Hematopoietic multipotent progenitor cell treated with erythropoietin and hydrocortisone succinate and interleukin-3 and kit ligand, for 17 days (in vitro differentiated cells): Measurements from ENCODE around the gene ADAMTS4.

Source experiments
- DNase-seq: peaks from one replicate; pipeline ENCODE4 v3.0.0-alpha.2; 2015; ENCODE audit warnings: low spot score

ADAMTS4 gene

DNA sequence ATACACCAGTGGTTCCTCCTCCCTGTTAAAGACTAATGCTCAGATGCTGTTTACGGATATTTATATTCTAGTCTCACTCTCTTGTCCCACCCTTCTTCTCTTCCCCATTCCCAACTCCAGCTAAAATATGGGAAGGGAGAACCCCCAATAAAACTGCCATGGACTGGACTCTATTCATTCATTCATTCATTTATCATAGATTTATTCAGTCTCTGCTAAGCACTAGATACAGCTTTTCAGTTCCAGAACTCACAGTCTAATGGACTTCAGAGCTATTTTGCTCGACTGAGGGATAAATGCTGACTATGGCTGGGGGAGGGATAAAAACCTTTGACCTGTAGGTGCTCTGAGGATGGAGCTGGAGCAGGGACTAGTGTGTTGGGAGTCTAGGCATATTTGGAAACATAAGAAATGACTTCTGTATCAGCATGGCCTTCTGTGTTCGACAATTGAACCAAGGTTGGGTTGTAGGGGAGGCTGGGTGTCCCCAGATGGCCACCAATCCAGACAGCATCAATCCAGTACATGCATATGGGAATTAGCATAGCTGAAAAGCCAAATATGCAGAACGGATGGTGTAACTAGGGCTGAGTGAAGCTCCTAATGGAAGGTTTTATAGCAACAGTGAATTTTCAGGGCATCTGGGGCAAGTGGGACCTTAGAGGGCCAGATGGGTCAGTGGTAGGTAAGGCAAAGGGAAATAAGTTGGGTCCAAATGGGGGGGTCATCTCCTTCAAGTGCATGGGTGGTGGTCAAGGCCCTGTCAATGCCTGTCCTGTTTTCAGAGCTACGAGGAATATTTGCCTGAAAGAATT is 20.4 kb upstream of the ADAMTS4 start:
- no peak for DNase-seq

DNA sequence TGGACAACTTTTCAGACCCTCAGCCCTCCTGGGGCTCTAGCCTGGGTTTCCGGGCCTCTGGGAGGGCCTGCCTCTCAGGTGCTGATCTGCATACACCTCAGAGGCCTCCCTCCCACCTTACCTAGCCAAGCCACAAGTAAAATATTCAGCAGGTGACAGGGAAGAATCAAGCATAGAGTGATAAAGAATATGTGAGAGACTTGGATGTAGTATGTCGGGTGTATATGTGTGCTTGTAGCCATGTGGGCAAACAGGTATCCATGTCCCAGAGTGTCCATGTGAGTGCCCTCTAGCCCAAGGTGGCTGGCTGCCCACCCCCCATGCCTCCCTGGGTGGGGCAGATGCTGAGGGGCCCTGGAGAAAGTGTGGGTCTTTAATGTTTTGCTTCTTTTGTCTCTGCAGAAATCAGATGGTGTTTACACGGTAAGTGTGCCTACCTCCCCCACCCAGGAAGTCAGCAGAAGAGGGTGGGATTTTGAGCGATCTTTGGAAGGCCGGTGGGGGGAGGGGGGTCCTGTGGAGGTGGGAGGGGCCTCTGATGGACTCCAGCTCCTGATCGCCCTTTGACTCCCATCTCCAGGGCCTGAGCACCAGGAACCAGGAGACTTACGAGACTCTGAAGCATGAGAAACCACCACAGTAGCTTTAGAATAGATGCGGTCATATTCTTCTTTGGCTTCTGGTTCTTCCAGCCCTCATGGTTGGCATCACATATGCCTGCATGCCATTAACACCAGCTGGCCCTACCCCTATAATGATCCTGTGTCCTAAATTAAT is 19.6 kb upstream of the ADAMTS4 start:
- DNase-seq = no peak

DNA sequence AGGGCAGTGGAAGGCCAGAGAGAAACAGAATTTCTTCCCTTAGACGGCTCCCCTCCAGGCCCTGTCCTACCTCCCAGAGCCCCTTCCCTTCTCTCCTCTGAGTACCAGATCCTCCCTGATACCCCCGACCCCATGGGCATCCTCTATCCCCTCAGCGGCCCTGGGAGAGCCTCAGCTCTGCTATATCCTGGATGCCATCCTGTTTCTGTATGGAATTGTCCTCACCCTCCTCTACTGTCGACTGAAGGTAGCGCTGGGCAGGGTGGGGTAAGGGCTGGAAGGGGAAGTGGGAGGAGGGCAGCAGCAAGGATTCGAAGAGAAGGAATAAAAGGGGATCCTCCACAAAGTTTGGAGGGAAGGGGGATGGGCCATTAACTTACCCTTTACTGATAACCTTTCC is 19.0 kb upstream of the ADAMTS4 start:
- DNase-seq = no peak

DNA sequence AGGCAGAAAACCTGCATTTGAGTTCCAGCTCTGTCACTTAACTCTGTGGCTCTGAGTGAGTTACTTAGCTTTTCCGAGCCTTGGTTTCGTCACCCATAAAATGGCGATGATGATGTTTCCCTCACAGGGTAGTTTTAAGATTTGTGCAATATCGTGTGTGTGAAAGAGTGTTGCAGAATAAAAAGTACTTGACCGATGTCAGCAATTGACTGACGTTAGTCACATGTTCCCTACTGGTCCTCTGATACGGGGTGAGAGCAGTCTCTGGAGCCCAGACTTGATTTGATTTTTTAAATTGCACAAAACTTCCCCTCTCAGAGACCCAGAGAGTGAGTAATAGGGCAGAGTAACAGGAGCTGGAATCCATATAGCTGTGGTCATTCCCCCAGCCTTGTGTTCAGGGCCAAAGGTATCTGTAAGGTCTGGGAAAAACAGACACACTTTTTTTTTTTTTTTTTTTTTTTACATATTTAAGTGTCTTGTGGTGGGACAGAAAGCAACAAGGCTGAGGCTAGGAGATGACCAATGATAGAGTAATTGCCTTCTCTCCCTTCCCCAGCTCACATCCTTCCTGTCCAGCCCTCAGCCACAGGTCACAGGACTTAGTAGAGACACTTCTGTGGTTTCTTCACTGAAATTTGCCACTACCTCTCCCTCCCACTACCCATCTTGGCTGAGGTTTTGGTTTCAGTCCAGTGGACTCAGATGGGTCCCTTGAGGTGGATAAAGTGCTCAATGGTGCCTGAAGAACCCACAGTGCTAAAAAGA is 18.3 kb upstream of the ADAMTS4 start:
- DNase-seq = no peak

DNA sequence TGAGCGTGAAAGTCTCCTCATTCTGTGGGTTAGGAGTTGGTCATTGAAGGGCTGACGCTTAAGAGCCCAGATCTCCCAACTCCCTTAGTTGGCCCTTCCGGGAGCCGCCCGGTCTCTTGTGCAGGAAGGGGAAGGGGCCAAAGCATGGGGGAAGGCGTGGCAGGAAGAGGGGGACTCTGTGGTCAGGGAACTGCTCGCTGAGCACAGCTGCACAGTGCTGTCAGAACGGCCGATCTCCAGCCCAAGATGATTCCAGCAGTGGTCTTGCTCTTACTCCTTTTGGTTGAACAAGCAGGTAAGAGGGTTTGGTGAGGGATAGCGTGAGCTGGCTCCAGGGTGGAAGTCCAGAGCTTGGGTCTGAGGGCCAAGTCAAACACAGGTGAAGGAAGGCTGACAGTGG is 16.2 kb upstream of the ADAMTS4 start, which contains the start of gene FCER1G:
FCER1G (plus strand) TSS at position 220 of the 400 bp plus-strand sequence; CDS start at position 247, 27 bp downstream.
- DNase-seq = no peak

DNA sequence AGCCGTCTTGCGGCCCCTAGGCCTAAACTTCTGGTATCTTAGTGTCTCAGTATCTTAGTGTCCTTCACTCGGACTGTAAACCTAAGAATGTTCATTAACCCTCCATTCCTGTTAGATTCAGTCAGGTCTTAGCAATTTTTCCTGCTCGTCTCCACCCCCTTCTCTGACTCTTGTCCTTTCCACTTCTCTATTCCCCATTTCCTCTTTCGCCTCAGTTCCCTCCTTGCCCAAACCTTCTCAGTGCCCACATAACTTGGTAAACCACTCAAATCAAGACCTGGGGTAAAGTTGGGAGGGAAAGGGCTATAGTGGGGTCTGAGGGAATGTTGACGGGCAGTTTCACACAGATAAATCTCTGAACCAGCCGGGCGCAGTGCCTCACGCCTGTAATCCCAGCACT is 15.5 kb upstream of the ADAMTS4 start:
- no peak for DNase-seq

DNA sequence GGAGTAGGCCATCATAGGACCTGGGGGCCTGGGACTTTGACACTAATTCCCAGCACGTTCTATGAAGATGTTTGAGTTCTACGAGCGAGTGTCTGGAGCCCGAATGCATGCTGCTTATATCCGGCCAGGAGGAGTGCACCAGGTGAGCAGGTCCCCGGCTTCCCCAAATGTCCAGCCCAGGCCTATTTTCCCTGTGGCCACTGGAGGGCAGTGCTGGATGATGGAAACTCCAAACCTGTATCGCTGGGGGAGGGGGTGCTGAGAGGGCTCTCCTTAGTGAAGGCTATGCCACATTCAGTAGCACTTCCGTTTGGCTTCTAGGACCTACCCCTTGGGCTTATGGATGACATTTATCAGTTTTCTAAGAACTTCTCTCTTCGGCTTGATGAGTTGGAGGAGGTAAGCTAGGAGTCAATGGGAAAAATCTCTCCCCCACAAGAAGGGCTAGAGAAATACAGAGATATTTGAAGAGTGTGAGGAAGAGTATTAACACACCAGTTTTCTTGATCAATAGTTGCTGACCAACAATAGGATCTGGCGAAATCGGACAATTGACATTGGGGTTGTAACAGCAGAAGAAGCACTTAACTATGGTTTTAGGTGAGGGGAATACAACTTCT is 11.0 kb upstream of the ADAMTS4 start:
- peak; percentile 72 for DNase-seq

DNA sequence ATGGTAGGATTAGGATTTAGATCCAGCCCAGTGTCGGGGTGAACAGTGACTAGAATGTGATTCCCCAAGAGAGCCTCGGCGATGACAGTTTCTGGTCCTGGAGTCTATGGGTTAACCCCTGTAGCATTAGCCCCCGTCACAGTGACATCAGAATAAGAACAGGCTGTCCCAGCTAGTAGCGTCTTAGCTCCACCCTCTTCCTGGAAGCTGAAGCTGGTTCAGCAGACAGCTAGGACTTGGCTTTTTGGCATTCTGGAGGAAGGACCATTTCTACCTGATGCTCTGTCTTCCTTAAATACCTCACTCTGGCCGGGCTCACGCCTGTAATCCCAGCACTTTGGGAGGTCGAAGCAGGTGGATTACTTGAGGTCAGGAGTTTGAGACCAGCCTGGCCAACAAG is 8.3 kb upstream of the ADAMTS4 start:
- DNase-seq = no peak

DNA sequence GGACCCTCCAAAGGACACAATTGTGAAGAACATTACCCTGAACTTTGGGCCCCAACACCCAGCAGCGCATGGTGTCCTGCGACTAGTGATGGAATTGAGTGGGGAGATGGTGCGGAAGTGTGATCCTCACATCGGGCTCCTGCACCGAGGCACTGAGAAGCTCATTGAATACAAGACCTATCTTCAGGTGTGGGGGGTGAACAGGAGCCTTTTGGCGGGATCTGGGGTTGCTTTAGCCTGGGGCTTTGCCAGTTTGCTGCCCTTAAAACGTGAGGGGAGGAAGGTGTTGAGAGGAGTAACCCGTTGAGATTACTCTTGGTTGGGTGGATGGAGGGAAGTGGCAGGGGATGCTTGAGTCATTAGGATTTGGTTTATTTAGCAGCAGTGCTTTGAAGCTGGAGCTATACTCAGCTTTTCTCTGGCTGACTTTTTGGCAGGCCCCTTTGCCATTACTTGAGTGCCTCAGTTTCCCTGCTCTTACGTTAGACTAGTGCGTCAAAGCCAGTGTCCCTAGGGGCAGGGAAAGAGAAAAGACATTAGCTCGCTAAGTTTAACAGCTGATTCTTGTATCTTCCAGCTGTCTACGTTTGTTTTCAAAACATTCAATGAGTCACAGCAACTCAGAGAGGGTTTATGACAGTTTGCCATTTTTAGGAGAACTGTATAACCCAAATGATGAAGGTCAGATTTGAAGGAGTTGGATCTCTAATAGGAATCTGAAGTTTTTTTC is 7.7 kb upstream of the ADAMTS4 start:
- DNase-seq = no peak

DNA sequence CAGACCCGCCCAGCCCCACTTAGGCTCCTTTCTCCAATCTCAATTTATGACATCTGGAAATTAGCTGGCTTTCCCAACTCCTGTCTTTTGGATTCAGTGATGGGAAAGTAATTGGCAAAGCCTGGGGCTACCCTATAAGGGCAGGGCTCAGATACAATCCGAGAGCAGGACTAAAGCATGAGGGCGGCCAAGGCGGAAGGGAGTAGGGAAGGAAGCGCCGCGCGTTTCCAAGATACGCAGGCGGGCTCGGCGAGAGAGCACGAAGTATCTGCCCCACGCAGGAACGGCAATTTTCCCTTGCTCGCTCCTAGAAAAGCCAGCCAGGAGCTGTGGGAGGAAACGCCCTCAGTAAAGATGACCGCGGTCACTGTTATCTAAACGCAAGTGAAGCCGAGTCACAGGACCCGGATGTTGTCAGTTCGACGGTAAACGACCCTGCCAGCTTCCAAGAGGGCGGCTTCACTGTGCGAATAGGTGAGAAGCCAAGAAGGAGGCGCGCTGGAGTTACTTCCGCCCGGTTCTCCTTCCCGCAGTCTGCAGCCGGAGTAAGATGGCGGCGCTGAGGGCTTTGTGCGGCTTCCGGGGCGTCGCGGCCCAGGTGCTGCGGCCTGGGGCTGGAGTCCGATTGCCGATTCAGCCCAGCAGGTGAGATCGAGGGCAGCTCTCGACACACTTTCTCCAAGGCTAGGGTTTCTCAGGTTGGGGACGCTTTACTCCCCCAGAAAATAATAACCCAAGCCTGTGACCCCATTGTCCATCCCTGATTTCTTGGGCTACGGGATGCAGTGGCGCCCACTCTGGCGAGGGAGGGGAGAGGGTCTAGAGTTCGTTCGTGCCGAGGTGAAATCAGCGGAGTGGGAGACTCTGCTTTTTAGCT is 3.2 kb upstream of the ADAMTS4 start, which contains the start of gene NDUFS2:
NDUFS2 (plus strand) TSS at position 532 of the 877 bp plus-strand sequence; CDS start at position 551, 19 bp downstream.
- peak; percentile 99 for DNase-seq

DNA sequence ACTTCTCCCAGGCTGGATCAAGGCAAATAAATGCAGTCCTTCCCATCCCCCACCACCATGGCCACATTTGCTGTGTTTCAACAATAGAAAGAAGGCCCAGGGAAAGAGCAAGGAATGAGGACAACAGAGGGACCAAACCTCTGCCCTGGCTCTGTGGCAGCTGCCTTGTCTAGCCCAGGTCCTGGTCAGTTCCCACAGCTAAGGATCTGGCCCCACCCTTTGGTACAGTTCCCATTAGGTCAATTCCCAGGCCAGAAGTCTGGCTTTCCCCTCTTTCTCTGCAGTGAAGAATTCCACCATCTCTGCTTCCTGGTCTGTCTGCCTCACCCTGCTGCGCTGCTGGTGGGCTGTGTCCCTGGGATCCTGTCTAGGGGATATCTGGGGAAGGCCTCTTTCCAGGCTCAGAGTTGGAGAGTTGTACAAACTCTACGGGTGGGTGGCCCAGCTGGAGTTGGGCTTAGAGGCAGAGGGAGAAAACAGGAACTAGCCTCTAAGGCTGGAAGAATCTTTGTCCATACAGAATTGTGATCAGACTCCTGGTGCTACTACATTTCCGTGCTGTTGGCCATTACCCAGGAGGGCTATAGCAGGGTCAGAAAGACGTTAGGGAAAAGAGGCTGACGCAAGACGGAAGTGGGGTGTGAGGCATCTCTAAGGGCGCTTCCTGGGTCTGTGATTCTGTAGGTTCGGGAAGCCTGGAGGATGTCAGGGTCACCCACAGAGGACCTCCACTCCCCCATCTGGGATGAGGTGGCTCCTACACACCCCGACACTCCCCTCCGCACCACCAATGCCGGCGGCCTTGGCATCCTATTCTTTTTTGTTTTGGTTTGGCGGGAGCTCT is 2.4 kb upstream of the ADAMTS4 start:
- DNase-seq = no peak

DNA sequence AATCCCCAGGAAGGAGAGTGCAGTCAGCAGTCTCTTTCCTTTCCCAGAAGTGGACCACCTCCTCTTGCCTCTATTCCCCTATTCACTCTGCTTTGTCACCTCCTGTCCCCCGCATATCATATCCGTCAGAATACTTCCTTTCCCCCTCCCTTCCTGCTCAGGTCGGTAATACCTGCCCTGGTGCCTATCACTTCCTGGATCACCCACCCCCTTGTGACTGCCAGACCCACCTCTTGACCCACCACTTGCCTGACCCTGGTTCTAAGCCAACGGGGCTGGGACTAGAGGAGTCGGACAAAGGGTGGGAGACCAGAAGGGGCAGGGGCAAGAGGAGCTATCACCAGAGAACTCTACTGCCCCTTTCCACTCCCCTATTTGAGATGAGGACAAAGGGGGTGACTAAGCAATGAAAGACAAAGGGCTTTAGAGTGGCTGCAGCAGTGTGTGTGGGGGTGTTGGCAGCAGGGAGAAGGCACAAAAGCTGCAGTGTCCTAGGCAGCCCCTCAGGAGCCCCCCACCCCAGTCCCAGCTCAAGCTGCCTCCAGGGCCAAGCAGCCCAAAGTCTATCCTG is 1.7 kb upstream of the ADAMTS4 start:
- DNase-seq = no peak

DNA sequence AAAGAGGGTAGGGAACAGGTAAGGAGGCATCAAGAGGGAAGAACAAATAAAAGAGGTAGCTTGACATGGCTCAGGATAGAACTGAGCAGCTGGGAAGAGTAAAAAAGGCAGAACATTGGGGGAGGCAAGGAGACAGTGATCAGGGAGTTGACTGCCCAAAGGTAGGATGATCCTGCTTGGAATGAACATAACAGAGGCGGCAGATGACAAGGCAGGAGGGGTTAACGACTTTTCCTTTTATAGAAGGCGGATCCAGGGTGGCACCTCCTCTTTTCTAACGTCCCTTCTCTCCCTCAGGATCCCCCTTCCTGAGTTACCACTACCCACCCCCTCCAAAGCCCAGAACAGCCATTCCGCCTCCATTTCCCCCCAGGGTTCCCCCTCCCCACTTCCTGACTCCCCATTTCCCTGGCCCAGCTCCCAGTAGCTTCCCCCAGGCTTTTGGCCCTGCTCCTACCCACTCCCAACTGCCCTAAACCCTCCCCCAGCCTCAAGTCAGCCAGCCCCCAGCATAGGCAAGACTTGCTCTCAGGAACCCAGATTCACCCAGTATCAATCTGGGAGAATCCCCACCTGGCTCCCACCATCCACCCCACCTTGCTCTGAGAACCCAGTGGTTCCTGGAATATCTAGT is 769 bp upstream of the ADAMTS4 start:
- no peak for DNase-seq

DNA sequence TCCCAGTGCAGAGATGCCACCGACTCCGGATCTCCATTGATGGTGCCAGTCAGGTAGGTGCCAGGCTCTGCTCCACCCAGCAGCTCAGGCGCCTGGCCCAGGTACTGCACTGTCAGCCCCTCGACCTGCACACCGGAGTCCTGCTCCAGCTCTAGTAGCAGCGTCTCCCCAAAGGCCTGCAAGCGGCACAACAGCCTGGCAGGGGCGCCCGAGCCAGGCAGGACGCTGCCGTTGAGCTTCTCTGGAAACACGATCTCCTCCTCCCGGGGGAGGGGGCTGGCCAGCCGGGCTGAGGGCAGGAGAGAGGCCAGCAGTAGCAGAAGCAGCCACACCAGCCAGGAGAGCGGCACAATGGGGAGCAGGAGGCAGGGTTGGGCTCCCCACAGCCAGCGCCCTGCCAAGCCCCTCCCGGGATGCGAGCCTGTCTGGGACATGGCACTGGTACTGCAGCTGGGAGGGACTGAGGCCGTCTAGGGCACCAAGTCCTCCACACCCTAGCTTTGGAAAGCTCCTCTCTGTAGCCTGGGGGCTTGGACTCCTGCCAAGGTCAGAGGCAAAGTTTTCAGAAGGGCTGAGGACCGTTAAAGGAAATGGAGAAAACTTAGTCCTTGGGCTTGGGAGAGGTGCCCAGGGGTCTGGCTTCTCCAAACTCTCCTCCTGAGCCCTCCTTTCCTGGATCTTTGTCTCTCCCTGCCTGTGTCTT is 509 bp downstream of the ADAMTS4 start:
- no peak for DNase-seq

DNA sequence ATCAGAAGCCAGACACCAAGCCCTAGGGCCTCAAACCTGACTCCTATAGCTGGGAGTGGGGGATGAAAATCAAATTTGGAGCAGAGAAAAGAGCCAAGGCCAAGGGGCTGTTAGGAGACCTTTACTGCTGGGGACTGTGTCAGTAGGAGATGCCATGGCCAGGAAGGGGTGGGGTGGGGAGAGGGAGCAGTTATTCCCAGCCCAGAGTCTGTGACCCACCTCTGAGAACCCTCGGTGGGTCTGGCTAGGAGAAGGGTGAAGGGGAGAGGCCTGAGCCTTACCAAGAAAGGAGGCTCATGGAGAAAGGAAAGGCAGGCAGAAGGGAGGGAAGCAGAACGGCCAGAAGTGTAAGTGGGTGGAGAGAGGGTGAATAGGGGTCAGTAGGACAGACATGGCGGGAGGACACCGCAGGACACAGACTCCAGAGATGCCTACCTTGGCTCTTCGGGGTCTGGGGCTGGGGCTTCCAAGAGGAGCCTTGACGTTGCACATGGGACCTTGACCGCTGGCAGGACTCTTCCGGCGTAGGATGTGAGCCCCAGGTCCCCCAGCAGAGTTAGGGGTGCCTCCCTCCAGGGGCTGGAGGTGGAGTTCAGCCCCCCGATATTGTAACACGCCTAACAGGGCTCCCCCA is 1.2 kb downstream of the ADAMTS4 start:
- DNase-seq = no peak

DNA sequence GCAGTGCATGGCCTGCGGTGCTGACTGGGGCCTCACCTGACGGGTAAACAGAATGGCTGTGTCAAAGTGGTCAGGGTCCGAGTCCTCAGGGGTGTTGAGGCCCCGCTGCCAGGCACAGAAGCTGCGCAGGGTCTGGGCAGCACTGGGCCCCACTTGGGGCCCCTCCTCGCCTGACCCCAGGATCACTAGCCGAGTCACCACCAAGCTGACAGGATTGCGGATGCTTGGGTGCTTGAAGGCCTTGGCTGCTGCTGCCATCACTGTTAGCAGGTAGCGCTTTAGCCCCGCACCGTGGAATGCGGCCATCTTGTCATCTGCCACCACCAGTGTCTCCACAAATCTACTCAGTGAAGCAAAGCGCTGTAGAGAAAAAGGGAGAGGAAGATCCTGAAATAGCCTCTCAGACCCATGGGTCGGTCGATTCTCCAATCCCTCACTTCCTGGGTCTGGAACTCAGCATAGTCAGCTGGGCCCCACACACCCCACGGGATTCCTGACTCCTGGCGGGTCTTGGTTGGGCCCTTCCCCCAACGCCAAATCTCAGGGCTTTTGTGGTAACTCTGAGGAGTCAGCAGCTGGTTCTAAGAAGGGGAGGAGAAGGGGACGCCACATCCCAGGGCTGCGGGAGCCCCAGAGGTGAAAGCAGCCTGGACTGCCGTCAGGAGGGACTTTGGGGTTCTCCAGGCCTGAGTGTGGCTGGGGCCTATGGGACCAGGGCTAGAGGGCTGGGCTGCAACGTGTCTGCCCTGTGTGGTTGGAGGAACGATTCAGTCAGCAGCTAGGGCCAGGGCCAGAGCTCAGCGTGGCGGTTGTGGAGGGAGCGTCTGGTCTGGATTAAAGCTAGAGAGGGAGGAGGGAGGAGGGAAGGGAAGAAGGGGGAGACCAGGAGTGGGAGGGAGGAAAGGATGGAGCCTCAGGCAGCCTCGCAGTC is 2.1 kb downstream of the ADAMTS4 start:
- DNase-seq = no peak
